GM19397 (cell line): Measurements from ENCODE around the gene IKZF3.
"Not testable (repeated sequence)": the region's sequence is repeated elsewhere in the genome, so short reads cannot be mapped to it uniquely, and the experiment has no call there.

Experiments
- ATAC-seq: cut with Tn5 transposase; IDR thresholded peaks from one replicate; pipeline ENCODE4 v1.9.1; 2021; ENCODE audit warnings: mild to moderate bottlenecking, moderate library complexity; ENCODE audit not compliant: unreplicated experiment

The IKZF3 gene

DNA sequence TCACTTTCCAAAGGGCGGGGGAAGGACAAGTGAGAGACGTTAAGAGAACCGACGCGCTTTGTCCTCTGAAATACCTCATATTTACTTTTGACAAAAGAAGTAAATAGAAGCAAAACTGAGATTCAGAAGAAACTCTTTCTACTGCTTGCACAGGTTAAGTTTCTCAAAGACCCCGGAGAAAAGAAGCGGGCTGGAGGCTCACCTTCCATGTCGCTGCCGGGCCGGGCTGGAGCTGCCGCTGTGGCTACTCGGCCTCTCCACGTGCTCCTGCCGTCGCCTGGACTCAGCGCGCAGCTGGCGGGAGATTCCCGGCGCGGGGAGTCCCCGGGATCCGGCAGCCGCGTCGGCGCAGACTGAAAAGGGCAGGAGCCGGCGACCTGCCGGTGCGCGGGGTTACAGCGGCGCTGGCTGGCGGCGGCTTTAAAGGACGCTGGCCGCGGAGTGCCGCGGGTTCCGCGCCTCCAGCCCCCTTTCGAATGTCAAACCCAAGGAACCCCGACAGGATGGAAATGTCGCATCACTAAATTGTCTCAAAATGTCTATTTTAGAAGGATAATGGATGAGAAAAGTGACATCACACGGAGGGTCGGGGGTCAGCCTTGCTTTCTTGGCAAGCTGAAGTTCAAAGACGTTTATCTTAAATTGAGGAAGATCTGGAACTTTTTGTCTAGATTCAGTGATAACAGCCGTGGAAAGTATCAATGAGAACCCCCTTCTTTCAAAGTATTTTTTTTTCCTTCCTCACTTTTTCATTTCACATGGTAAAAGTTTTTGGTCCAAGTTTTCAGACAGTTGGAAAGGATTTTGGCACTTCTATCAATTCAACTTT is at the start of gene IKZF3:
Gene IKZF3, minus strand, starts transcription at position 395 of the 829 bp plus-strand sequence. Its CDS starts 186 bp downstream, at position 209.
- ATAC-seq = peak; percentile 37

DNA sequence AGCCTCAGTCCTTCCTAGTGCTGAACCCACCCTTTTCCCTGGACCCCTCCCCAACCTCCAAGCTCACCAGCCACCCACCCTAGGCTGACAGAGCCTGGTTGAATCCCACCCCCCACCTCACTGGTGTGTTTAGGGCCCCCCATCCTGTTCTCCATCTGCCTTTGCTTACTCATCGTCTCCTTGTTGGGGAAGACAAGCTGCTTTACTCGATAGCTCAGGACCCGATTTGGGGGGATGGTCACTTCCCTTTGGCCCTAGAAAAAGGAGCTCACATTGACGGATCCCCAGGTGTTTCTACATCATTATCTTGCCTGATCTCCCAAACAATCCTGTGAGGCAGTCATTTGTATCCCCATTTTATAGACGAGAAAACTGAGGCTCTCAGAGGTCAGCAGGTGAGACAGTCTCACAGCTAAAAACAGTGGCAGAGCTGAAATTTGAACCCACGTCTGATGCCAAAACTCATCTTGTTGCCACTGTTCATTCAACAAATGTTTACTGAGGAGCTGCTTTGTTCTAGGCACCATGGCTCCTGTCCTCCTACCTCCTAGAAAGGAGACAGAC is 44.8 kb upstream of the IKZF3 start:
- ATAC-seq = no peak

DNA sequence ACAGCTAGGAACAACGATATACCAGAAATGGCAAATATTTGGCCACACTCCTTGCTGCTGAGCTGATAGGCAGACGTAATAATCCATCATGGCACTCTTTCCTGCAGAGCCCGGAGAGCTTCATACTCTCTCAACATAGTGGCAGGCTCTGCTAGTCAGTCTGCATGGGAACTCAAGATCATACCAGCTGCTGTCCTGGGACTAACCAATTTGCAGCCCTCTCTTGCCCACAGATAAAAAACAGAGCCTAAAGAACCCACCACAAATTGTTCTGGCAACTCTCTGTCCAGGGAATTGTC is 40.8 kb upstream of the IKZF3 start:
- no peak for ATAC-seq

DNA sequence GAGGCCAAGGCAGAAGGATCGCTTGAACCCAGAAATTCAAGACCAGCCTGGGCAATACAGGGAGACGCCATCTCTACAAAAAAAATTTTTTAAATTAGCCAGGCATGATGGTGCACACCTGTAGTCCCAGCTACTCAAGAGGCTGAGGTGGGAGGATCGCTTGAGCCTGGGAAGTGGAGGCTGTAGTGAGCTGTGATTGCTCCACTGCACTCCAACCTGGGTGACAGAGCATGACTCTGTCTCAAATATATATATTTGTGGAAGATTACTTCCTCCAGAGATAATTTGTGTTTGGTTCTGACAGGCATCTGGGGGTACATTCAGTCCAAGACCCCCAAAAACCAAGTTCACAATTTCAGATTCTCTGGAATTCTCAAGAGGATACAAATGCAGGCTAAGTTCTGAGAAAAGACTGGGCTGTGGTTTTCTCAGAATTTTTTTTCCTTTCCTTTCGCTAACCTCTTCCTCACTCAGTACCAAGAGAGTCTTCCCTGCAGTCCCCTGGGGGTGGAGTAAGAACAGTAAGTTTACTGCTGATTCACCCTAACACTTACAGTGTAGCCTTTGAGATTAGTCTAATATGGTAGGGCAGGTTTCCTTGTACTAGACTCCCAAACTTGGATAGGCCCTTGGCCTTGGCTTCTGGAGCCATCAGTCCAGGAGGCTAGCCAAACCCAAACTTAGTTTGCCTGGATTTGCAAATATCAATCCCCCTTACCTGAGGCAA is 39.2 kb upstream of the IKZF3 start:
- no peak for ATAC-seq

DNA sequence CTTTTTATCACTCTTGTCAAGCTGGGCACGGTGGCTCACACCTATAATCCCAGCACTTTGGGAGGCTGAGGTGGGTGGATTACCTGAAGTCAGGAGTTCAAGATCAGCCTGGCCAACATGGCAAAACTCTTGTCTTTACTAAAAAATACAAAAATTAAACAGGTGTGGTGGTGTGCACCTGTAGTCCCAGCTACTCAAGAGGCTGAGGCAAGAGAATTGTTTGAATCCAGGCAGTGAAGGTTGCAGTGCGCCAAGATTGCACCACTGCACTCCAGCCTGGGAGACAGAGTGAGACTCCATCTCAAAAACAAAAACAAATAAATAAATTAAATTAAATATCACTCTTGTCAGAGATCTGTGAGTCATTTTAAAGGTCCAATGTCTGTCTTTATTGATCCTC is 37.9 kb upstream of the IKZF3 start:
- ATAC-seq = not testable (repeated sequence)

DNA sequence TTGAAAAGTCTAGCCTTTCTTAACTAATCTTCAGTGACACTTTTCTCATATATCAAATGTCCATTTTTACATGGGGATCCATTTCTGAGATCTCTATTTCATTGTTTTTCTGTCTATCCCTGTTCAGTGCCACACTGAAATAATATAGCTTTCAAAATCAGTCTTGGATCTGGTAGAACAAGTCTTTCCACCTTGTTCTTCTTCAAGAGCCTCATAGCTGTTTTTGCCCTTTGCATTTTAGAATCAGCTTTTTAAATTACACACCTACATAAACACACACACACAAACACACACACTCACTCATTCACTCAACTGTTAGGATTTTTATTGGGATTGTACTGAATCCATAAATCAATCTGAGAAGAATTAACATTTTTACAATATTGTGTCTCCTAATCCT is 35.1 kb upstream of the IKZF3 start:
- no peak for ATAC-seq

DNA sequence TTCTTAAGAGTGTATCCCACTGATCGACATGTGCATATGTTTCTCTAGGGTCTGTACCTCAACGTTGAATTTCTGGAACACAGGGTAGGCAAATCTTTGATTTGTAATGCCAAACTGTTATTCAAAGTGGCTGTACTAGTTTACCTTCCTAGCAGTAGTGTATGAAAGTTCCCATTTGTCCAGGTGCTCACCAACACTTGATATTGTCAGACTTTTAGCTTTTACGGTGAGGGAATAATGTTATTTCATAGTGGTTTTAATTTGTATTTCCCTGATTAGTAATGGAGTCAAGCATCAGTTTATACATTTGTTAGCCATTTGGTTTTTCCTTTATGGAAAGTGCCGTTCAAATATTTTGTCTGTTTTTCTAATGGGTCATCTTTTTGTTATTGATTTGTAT is 34.0 kb upstream of the IKZF3 start:
- no peak for ATAC-seq

DNA sequence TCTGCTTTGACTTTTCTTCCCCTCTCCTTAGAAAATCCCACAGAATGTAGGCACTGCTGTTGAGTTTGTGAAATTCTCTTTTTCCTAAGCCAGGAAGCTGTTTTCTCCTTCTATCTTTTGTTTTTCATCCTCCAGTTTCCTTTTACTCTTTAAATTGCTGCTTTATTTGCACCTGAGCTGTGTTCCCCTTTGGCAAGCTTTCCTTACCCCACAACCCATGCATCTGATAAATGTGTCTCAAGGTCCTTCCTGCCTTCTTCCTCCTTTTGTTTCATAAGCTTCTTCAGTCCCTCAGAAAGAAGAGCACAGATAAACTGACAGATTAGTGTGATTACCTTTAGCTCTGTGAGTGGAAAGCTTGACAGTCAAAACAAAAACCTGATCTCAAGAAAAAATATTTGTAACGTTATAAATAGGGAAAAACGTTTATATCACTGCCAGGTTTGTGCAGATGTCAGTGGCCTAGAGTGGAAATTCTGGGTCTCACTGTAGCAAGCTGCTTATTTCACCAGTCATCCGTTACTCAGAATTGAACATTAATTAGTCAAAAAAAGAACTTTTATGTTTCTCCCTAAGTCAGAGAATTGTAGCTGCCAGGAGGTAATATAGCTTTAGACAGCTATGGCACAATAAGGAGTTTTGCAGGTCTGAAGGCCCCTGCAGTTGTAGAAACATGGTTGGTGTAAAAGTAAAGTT is 30.7 kb upstream of the IKZF3 start:
- no peak for ATAC-seq

DNA sequence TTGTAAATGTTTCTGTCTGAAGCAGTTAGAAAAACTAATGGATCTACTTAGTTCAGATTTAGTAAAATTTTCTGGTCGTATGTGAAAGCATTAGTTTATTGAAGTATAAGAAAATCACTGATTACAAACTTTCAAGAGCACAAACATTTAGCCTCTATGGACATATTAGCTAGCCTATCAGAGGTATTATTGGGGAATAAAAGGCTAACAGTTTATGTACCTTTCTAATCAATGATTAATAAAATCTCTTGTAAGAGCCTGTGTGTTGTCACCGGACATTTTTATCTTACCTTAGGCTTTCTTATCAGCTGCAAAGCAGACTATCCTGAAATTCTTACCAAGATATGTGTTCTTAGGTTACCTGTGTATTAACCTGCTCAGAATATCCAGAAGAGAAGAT is 25.1 kb upstream of the IKZF3 start:
- ATAC-seq = no peak

DNA sequence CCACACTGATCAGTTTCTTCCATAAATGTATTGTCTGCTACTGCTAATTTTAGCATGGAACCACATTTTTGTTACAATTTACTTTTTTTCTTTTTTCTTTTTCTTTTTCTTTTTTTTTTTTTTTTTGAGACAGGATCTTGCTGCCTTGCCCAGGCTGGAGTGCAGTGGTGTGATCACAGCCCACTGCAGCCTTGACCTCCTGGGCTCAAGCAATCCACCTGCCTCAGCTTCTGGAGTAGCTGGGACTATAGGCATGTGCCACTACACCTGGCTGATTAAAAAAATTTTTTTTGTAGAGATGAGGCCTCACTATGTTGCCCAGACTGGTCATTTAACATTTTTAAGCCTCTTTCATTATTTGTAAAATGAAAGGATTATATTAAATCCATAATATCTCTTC is 23.0 kb upstream of the IKZF3 start:
- no peak for ATAC-seq

DNA sequence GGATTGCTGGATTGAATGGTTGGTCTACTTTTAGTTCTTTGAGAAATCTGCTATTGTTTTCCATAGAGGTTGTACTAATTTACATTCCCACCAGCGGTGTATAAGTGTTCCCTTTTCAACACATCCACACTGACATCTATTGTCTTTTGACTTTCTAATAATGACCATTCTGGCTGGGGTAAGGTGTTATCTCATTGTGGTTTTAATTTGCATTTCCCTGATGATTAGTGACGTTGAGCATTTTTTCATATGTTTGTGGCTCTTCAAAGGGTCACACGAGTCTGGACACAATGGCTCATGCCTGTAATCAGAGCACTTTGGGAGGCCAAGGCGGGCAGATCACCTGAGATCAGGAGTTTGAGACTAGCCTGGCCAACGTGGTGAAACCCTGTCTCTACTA is 22.0 kb upstream of the IKZF3 start:
- ATAC-seq = not testable (repeated sequence)

DNA sequence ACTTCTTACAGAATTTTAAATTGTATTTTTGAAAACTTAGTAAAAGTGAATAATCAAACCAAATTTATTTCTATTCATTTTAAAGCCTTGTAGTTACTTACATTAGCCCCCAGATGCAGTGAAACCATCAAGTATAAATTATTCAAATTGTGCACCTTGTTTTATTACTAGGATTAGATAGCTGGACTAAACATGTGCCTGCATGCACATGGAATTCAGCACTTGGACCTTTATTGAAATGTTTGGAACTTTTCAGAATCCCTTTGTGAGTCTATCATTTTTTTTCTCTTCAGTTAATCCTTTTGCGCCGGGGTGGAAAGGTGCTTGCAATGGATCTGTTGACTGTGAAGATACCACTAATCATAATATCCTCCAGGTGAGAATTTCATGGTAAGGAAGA is 8.6 kb upstream of the IKZF3 start:
- ATAC-seq = no peak

DNA sequence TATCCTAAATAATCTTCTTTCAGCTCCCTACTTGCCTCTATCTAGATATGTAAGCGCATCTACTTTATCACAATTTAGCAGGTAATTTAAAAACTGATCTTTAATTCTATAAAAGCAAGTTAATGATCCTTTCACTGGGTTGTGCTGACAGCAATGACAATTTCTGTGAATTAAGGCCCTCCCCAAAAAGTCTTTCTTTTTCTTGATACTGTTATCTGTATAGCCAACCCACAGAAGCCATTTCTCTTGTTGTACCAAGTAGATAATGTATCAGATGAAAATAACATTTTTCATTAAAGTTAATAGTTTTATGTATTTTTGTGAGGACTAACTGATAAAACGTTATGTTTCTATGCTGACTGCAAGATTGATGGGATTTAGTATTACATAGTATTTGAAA is 7.7 kb upstream of the IKZF3 start:
- no peak for ATAC-seq

DNA sequence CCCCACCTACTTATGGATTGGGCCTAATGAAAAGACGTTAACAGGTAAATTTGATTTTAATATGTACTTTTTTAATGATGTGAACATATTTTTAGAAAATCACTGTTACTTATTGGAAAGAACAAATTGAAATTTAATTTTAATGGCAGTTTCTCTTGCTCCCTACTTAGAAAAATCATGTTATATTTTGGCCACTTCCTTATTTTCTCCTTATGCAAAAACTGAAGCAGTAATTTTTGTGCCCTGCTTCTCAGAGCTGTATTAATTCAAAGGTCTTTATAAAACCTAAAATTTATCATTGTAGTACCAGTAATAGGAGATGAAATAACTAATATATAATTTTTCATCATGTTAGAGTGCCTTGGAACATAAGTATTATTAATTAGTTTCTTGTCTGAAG is 6.7 kb upstream of the IKZF3 start:
- no peak for ATAC-seq

DNA sequence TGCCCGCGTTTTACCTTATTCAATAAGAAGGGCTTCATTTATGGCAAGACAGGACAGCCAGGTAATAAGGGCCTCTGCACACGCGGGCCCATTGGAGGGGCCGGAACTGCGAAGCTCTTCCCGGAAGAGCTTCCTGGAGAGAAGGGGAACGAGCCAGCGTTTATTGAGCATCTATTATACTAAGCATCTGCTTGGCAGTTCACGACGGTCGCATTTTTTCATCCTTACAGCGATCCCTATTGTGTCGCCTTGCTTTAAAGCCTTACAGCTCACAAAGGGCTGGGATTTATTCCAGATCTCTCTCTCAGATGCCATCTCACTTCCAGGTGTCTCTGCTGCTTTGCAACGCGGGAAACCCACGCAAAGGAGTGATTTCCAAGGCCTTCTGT is 4.4 kb upstream of the IKZF3 start:
- ATAC-seq = no peak

DNA sequence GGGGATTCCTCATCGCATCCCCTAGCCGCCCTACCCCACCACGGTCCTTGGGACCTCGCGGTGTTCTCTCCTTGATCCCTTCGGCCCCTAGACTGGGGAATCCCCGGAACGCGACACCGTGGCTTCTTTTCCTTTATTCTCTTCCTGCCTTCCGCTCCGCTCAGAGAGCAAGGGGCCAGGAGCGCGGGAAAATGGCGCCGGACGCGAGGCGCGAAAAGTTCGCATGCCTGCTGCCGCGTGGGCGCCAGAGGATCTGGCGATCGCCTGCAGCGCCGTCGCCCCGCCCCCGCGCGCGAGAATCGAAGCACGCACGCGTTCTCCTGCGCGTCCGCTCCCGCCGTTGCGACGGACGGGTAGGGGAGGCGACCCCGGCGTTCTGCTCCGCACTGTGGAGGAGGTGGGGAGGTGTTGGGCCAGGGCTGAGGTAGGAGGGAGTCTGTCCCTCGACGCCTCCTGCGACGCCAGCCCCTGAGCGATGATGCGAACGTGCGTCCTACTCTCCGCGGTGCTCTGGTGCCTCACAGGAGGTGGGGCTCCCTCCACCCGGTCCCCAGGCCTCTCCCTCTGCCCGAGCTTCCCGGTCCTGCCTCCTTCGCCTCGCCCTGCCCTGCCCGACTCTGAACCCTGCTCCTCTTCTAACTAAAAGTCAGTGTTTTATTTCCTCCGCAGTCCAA is 3.9 kb upstream of the IKZF3 start, which contains the start of gene ZPBP2:
Gene ZPBP2, plus strand, starts transcription at position 323 of the 674 bp plus-strand sequence. Its CDS starts 153 bp downstream, at position 476.
- peak; percentile 5 for ATAC-seq

DNA sequence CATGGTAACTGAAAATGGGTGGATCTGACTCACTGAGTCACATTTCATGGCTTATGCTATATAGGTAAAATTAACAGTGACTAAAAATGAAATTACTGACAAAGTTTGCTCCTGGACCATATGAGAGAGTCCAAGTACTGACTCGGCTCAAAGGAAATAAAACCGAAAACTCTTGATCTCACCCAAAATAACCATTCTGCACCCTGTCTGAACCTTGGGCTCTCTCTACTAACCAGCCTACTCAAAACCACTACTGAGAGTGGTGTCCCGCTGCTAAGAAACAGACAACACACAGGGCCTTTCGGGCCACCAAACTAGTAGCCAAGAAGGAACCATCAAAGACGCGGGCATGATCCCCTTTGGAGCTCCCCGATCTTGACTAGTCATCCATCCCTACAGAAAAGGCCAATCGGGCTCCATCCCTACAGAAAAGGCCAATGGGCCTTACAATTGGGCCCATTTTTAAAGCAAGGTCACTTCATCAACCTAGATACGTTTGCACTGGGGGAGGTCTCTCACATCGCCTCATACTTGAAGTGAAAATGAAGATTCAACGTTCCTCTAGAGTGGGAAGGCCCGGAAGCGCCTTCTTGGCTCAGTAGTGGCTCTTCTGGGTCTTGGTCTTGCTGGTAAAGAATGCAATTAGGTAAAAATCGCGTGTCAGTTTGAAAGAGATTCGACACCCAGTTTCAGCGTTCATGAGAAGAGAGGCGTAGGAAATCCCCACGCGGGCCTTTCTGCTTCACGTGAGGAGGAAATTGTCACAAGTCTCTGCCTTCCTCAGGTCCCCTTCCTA is 3.2 kb upstream of the IKZF3 start:
- peak; percentile 43 for ATAC-seq

DNA sequence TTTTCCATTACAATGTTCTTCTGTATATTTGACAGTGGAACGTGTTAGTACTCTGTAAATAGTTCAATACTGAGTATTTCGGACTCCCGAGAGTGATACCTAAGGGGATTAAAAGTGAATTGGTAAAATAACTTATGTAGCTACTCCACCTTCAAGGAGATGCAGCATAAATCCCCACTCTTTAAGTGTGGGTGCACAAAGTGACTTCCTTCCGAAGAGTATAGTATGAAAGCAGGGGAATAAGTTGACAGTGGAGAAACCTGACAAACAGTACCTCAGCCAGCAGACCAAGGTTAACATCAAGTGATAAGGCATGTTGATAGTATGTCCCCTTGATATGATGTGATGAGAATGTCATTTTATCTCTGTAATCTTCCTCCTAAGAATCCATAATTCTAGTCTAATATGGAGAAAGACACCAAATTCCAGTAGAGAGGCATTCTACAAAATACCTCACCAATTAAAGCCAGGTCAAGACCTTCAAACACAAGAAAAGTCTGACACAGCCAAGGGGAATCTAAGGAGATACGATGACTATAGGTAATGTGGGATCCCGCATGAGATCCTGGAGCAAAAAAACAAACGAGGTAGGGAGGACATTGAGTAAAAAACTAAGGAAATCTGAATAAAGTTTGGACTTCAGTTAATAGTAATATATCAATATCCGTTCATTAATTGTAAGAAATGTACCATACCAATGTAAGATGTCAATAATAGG is 2.1 kb upstream of the IKZF3 start:
- ATAC-seq = no peak

DNA sequence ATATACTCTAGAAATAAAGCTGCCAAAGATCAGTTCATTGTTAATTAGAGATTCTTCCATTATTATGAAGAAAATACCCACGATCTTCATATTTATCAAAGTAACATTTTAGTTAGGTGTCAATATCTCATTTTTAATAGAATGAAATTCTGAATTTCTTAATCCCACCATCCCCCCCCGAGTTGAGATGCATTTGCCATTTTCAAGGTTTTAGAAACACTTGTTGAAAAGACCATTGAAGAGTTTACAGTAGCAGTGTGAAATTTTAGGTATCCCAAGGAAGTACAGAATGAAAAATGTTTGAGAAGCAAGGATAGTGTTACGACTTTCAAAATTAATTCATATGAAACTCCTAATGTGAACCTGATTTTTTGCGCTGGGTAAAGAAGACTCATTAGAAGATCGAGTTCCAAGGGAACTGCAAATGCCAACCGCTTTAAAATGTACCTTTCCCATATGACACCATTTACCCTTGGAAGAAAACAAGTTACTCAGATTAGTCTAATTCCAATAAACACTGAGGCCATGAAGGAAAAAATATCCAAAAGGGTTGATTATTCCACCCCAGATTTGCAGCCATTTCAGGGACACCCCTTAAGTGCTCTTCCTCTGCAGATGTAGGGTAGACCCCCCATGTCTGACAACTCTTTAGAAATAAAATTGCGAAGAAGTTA is 731 bp downstream of the IKZF3 start:
- ATAC-seq = no peak
